ENCODE measurements around the gene KCNQ1. TPM values are rescaled to one million over a fixed set of nuclear protein-coding genes. Genes with fewer than 3 reads are reported as not detected.

KCNQ1 gene
- total and polyA plus RNA-seq, 7 donors: 1.1 to 25.2 (median 3.8) TPM

DNA sequence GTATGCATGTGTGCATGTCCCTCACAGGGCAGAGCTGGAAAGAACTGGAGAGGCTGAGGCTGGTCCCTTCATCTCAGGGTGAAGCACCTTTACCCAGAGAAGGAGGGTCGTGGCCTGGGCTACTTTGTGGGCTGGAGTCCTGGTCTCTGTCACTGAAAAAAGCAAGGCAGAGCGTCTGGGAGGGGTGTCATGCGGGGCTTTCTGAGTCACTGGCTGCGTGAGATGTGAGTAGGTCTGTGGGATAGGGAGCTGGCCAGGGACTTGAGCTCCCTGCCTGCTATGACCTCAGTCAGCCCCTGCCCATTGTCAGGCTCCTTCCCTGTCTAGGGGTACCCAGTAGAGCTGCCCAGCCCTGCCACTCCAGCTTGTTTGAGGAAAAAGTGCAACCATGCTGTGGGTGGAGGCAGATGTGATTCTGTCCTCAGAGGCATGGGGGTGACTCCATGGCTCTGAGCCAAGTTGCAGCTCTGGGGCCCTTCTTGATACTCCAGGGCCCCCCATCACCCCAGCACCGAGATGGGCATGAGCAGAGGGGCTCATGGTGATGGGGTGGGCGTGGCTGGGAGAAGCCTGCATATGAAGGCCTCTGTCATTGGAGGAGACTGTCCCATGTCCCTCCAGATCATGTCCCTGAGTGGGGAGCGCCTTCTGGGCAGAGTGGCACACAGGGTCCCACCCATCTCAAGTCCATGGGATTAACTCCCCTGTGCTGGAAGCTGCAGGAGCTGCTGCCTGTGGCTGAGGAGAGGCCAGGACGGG is 27.8 kb downstream of the KCNQ1 start:
- WGBS, 2 donors: 77 to 82% methylated on average over 8 of the region's 8 CpGs
- DNase-seq: no peak
- peaks cover 0 to 24% (median 8%) of the 10 kb centered on the region in 3 donors for H3K27me3 ChIP-seq
- TF ChIP-seq POLR2AphosphoS5 (IDR thresholded peaks at IDR 0.05) (no peak), POLR2A (IDR thresholded peaks at IDR 0.05) (no peak), EP300 (IDR thresholded peaks at IDR 0.05) (no peak)
- TF ChIP-seq, protein P1, sequence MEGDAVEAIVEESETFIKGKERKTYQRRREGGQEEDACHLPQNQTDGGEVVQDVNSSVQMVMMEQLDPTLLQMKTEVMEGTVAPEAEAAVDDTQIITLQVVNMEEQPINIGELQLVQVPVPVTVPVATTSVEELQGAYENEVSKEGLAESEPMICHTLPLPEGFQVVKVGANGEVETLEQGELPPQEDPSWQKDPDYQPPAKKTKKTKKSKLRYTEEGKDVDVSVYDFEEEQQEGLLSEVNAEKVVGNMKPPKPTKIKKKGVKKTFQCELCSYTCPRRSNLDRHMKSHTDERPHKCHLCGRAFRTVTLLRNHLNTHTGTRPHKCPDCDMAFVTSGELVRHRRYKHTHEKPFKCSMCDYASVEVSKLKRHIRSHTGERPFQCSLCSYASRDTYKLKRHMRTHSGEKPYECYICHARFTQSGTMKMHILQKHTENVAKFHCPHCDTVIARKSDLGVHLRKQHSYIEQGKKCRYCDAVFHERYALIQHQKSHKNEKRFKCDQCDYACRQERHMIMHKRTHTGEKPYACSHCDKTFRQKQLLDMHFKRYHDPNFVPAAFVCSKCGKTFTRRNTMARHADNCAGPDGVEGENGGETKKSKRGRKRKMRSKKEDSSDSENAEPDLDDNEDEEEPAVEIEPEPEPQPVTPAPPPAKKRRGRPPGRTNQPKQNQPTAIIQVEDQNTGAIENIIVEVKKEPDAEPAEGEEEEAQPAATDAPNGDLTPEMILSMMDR (IDR thresholded peaks at IDR 0.05): no peak
- no peaks in the 10 kb centered on the region for H3K36me3 ChIP-seq
- no peak overlapping the region for H3K4me3 ChIP-seq
- intact Hi-C loops (cut with DNase I): no loop called here
- no peaks in the 10 kb centered on the region for H3K9me3 ChIP-seq
- no peaks in the 10 kb centered on the region for H3K4me1 ChIP-seq
- H3K27ac ChIP-seq: no peak overlapping the region

DNA sequence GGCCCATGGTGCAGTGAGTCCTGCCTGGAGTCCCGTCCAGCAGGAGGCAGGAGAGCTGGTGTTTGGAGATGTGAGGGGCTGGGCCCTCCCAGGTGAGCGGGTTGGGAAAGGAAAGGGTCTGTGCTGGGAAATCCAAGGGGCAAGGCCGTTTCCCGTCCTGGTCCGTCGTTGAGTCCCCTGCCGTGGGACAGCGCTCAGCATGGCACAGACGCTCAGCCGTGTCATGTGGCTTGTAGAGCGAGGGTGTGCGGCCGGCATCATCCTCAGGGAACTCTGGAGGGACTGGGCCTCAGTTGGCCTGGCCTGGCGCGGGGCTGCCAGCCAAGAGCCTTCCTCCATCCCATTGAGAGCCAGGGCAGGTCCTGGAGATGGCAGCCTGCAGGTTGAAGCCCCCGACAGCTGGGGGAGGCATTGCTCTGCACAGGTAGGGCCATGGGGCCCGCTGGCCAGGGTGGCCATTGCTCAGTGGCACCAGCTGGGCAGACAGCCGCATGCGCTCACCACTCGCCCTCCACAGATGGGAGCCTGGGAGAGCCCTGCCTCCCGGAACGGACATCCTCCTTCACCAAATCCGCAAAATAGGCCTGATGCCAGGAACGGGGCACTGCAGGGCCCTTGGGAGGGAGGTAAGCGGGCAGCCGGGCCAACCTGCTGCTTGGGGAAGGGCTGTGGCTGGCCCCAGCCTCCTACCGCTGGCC is 28.7 kb downstream of the KCNQ1 start:
- TF ChIP-seq, protein P1 (IDR thresholded peaks at IDR 0.05): no peak
- Histone ChIP-seq H3K27ac (no peak overlapping the region), H3K27me3 (peaks cover 0 to 24% (median 8%) of the 10 kb centered on the region in 3 donors), H3K4me1 (no peaks in the 10 kb centered on the region), H3K9me3 (no peaks in the 10 kb centered on the region), H3K36me3 (no peaks in the 10 kb centered on the region), H3K4me3 (no peak overlapping the region)
- 84 to 91% methylated on average over 27 of the region's 27 CpGs for WGBS, 2 donors
- no peak for DNase-seq
- intact Hi-C loops (cut with DNase I): no loop called here

DNA sequence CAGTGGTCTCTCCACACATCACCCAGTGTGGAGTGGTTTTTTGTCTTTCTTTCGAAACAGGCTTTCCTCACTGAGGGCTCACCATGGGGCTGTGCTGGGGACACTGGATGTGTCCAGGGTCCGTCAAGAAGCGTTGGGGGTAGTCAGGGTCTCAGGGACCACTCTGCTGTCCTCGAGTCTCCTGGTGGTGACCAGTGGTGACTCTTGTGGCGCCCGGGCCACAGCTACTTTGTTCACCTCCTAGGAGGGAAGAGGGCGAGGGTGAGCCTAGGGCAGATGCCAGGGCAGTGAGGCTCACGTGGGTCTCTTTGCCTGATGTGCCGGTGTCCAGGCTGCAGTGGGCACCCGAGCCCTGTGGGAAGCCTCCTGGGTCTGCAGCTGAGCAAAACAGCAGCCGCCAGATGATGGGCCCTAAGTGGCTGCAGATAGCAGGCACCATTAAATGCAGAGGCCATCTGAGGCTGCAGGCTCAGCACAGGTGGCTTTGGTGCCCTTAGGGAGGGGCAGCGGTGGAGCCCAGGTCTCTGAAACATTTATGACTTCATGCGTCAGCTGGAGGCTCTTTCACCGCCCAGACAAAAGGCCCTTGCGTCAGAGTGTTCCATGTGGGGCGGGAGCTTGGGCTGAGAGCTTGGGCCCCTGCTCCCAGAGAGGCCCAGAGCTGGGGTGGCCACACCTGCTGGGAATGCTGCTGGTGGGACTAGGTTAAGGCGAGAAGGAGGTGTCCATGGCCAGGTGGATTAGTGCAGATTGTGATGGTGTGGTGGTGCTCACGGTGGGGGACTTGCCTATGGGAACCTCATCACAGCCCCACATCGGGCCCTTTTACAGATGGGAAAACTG is 29.5 kb downstream of the KCNQ1 start:
- H3K27ac ChIP-seq: no peak overlapping the region
- DNase-seq: no peak
- H3K4me3 ChIP-seq: no peak overlapping the region
- TF ChIP-seq, protein P1 (IDR thresholded peaks at IDR 0.05): no peak
- TF ChIP-seq POLR2AphosphoS5 (IDR thresholded peaks at IDR 0.05): no peak
- TF ChIP-seq EP300 (IDR thresholded peaks at IDR 0.05): no peak
- no peak for TF ChIP-seq POLR2A (IDR thresholded peaks at IDR 0.05)
- 32 to 78% methylated on average over 19 of the region's 19 CpGs for WGBS, 2 donors
- no peaks in the 10 kb centered on the region for H3K9me3 ChIP-seq
- no peaks in the 10 kb centered on the region for H3K36me3 ChIP-seq
- peaks cover 0 to 24% (median 8%) of the 10 kb centered on the region in 3 donors for H3K27me3 ChIP-seq
- H3K4me1 ChIP-seq: no peaks in the 10 kb centered on the region
- intact Hi-C loops (cut with DNase I): no loop called here

DNA sequence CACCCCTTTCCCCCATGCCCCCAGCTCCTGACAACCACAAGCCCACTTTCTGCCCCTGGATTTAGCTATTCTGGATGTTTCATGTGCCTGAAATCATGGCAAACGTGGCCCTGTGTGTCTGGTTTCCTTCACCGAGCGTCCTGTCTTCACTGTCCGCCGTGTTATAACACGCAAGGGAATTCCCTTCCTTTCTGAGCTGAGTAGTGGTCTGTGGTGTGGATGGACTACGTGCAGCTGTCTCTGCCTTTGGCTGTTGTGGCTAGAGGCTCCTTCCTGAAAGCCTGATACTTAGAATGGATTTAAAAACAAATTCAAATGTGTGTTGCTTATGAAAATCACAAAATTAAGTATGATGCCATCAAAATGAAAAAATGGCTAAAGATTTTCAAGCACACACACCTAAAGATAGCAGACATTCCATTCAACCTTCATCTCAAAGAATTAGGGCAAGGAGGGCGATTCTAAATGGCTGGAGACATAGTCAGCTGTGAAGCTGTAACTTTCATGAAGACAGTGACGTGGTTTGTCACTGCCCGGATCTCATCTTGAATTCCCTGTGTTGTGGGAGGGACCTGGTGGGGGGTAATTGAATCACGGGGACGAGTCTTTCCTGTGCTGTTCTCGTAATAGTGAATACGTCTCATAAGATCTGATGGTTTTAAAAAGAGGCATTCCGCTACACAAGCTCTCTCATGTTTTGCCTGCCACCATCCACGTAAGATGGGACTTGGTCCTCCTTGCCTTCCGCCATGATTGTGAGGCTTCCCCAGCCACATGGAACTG is 30.5 kb downstream of the KCNQ1 start:
- 72 to 86% methylated on average over 17 of the region's 17 CpGs for WGBS, 2 donors
- no peak for TF ChIP-seq EP300 (IDR thresholded peaks at IDR 0.05)
- TF ChIP-seq, protein P1 (IDR thresholded peaks at IDR 0.05): no peak
- TF ChIP-seq POLR2AphosphoS5 (IDR thresholded peaks at IDR 0.05): no peak
- TF ChIP-seq POLR2A (IDR thresholded peaks at IDR 0.05): no peak
- Histone ChIP-seq H3K36me3 (no peaks in the 10 kb centered on the region), H3K27ac (no peak overlapping the region), H3K27me3 (peaks cover 0 to 19% (median 8%) of the 10 kb centered on the region in 3 donors), H3K4me3 (no peak overlapping the region), H3K4me1 (no peaks in the 10 kb centered on the region), H3K9me3 (no peaks in the 10 kb centered on the region)
- DNase-seq: no peak
- intact Hi-C loops (cut with DNase I): no loop called here

Data from sigmoid colon (tissue), 7 donors.